Breast epithelium (tissue), 4 donors: Measurements from ENCODE around the gene UBR2. TPM values are rescaled to one million over a fixed set of nuclear protein-coding genes. Genes with fewer than 3 reads are reported as not detected.
"Not testable (repeated sequence)": the region's sequence is repeated elsewhere in the genome, so short reads cannot be mapped to it uniquely, and the experiment has no call there.

Experiments used
- DNase-seq, 2 donors: peaks; one replicate each; pipeline ENCODE4 v3.0.0-alpha.2; 2019; ENCODE audit warnings: low spot score in 2 of 2
- H3K27ac ChIP-seq, 2 donors: fragments of 200-600 bp; sonication (generic) in 1 of 2; one replicate each; pipeline ENCODE4 v1.5.1; 2016 to 2019; ENCODE audit warnings: mild to moderate bottlenecking in 1 of 2
- H3K27me3 ChIP-seq, 2 donors: fragments of 200-600 bp; sonication (generic) in 1 of 2; one replicate each; pipeline versions ENCODE4 v1.5.1 to v1.6.0; 2017 to 2019; ENCODE audit warnings: control low read depth in 1 of 2, mild to moderate bottlenecking in 1 of 2
- H3K36me3 ChIP-seq: fragments of 200-600 bp; one replicate; pipeline ENCODE4 v1.5.1; 2019
- H3K4me1 ChIP-seq, 2 donors: fragments of 200-600 bp; sonication (generic); one replicate each; pipeline ENCODE4 v1.5.1; 2016 to 2019; ENCODE audit warnings: control low read depth in 1 of 2
- H3K4me3 ChIP-seq, 3 donors: fragments of 200-600 bp; sonication (generic); 1 replicate in 2 of 3; 2 replicates in 1 of 3; pipeline ENCODE4 v1.5.1; 2016 to 2019; ENCODE audit warnings: mild to moderate bottlenecking in 3 of 3, moderate library complexity in 2 of 3
- H3K9me3 ChIP-seq, 2 donors: fragments of 200-600 bp; sonication (generic) in 1 of 2; one replicate each; pipeline ENCODE4 v1.5.1; 2016 to 2019; ENCODE audit warnings: control low read depth in 1 of 2
- CTCF ChIP-seq, 3 donors: fragments of 450-650 bp; IDR thresholded peaks; one replicate each; pipeline ENCODE4 v1.5.1; 2016 to 2017; ENCODE audit warnings: antibody characterized with exemption in 3 of 3, mild to moderate bottlenecking in 3 of 3, moderate library complexity in 3 of 3
- POLR2A ChIP-seq: fragments of 450-650 bp; IDR thresholded peaks from one replicate; pipeline ENCODE4 v1.6.1; 2016; ENCODE audit warnings: antibody characterized with exemption, mild to moderate bottlenecking, moderate library complexity
- POLR2AphosphoS5 ChIP-seq, 3 donors: sonication (generic); formaldehyde crosslinking; IDR thresholded peaks; one replicate each; pipeline ENCODE4 v1.6.1; 2017; ENCODE audit warnings: antibody characterized with exemption in 3 of 3
- intact Hi-C: fragments of 100-400 bp; cut with DNase I; formaldehyde crosslinking; loops from one replicate; pipeline ENCODE4 v1.15.1; 2023; ENCODE audit warnings: low total_unique reads
- total RNA-seq, 3 donors: library from RNA; depleted of rRNA; stranded (reverse); fragments of >200 nt; gene quantifications; one replicate each; pipeline ENCODE4 v1.1.0, GENCODE V29; 2016

UBR2 gene
- total RNA-seq, 3 donors from 2014 or later = 33.8 to 46.2 (median 33.8) TPM

- no peaks in the 10 kb centered on the region for H3K36me3 ChIP-seq
- peak overlapping the region; percentile 54 to 73 (median 61) for H3K4me3 ChIP-seq
- no peaks in the 10 kb centered on the region for H3K4me1 ChIP-seq
- H3K9me3 ChIP-seq = no peaks in the 10 kb centered on the region
- H3K27me3 ChIP-seq = no peaks in the 10 kb centered on the region
- H3K27ac ChIP-seq = peak overlapping the region; percentile 81 to 83
- no peak for DNase-seq
- no peak for TF ChIP-seq POLR2A
- TF ChIP-seq CTCF (IDR thresholded peaks at IDR 0.05) = no peak
- no peak for TF ChIP-seq POLR2AphosphoS5 (IDR thresholded peaks at IDR 0.05)
- intact Hi-C loops = no loop called here
Observed at GRCh38 chr6:42727627-42728026, 163.8 kb downstream of the UBR2 start.

- Histone ChIP-seq H3K9me3 (no peaks in the 10 kb centered on the region), H3K36me3 (no peaks in the 10 kb centered on the region), H3K4me1 (no peaks in the 10 kb centered on the region), H3K27me3 (no peaks in the 10 kb centered on the region), H3K4me3 (no peak overlapping the region), H3K27ac (no peak overlapping the region)
- intact Hi-C loops = no loop called here
- TF ChIP-seq POLR2AphosphoS5 (IDR thresholded peaks at IDR 0.05) = no peak
- TF ChIP-seq POLR2A = no peak
- no peak for TF ChIP-seq CTCF (IDR thresholded peaks at IDR 0.05)
- no peak for DNase-seq
Observed at GRCh38 chr6:42729731-42730130, 165.9 kb downstream of the UBR2 start.

- intact Hi-C loops, H3K27me3 ChIP-seq, H3K36me3 ChIP-seq, DNase-seq, H3K4me3 ChIP-seq, H3K4me1 ChIP-seq, H3K9me3 ChIP-seq, H3K27ac ChIP-seq: not testable (repeated sequence)
Observed at GRCh38 chr6:42733867-42734481, 170.1 kb downstream of the UBR2 start.

GRCh38 chr6:42735976-42736375 lies 172.1 kb downstream of the UBR2 start:
- Histone ChIP-seq H3K9me3 (no peaks in the 10 kb centered on the region), H3K27ac (no peak overlapping the region), H3K4me3 (no peak overlapping the region), H3K36me3 (no peaks in the 10 kb centered on the region), H3K27me3 (no peaks in the 10 kb centered on the region), H3K4me1 (no peaks in the 10 kb centered on the region)
- TF ChIP-seq POLR2AphosphoS5 (IDR thresholded peaks at IDR 0.05) (no peak), CTCF (IDR thresholded peaks at IDR 0.05) (no peak), POLR2A (no peak)
- DNase-seq = no peak
- intact Hi-C loops = no loop called here

- no peaks in the 10 kb centered on the region for H3K36me3 ChIP-seq
- intact Hi-C loops = no loop called here
- H3K27me3 ChIP-seq = no peaks in the 10 kb centered on the region
- H3K9me3 ChIP-seq = no peaks in the 10 kb centered on the region
- H3K4me1 ChIP-seq = peaks cover 0 to 10% of the 10 kb centered on the region in 2 donors
- no peak for TF ChIP-seq POLR2AphosphoS5 (IDR thresholded peaks at IDR 0.05)
- TF ChIP-seq POLR2A = no peak
- no peak for TF ChIP-seq CTCF (IDR thresholded peaks at IDR 0.05)
- no peak overlapping the region for H3K4me3 ChIP-seq
- no peak overlapping the region for H3K27ac ChIP-seq
- no peak for DNase-seq
Observed at GRCh38 chr6:42740725-42741124, 176.9 kb downstream of the UBR2 start.
